Sigmoid colon (tissue), 7 donors: ENCODE results near the gene LRP1. TPM values are rescaled to one million over a fixed set of nuclear protein-coding genes. Genes with fewer than 3 reads are reported as not detected.

Experiments used
- DNase-seq: peaks from one replicate; pipeline ENCODE4 v3.0.0-alpha.2; 2019
- H3K27ac ChIP-seq, 4 donors: fragments of 200-600 bp; sonication (generic); one replicate each; pipeline ENCODE4 v1.5.1; 2016 to 2019; ENCODE audit warnings: mild to moderate bottlenecking in 1 of 4
- H3K27me3 ChIP-seq, 3 donors: fragments of 200-600 bp; sonication (generic); one replicate each; pipeline ENCODE4 v1.5.1; 2019; ENCODE audit warnings: mild to moderate bottlenecking in 1 of 3
- H3K36me3 ChIP-seq, 4 donors: fragments of 200-600 bp; sonication (generic); one replicate each; pipeline ENCODE4 v1.5.1; 2016 to 2019
- H3K4me1 ChIP-seq, 4 donors: fragments of 200-600 bp; sonication (generic); one replicate each; pipeline ENCODE4 v1.5.1; 2017 to 2019
- H3K4me3 ChIP-seq, 4 donors: fragments of 200-600 bp; sonication (generic); one replicate each; pipeline ENCODE4 v1.5.1; 2017 to 2019; ENCODE audit warnings: mild to moderate bottlenecking in 2 of 4, moderate library complexity in 1 of 4
- H3K9me3 ChIP-seq, 4 donors: fragments of 200-600 bp in 3 of 4; sonication (generic) in 3 of 4; one replicate each; pipeline versions ENCODE4 v1.5.1 to v1.6.1; 2013 to 2019
- EP300 ChIP-seq, 4 donors: sonication (generic); formaldehyde crosslinking; IDR thresholded peaks; one replicate each; pipeline ENCODE4 v1.6.1; 2017; ENCODE audit warnings: antibody characterized with exemption in 4 of 4
- POLR2A ChIP-seq, 2 donors: fragments of 450-650 bp; IDR thresholded peaks; one replicate each; pipeline ENCODE4 v1.6.1; 2016; ENCODE audit warnings: antibody characterized with exemption in 2 of 2, mild to moderate bottlenecking in 2 of 2, moderate library complexity in 2 of 2
- POLR2AphosphoS5 ChIP-seq, 4 donors: sonication (generic); formaldehyde crosslinking; IDR thresholded peaks; one replicate each; pipeline ENCODE4 v1.6.1; 2017; ENCODE audit warnings: antibody characterized with exemption in 4 of 4
- WGBS, 2 donors: extraction: QIAGEN DNeasy Blood & Tissue Kit; methylation state at CpG; one replicate each; pipeline ENCODE4 v1.1.7; 2013; 5-methylcytosine and 5-hydroxymethylcytosine counted together
- intact Hi-C: fragments of 100-400 bp; cut with DNase I; formaldehyde crosslinking; loops from one replicate; pipeline ENCODE4 v1.15.1; 2023
- polyA plus RNA-seq, 3 donors: library from polyadenylated mRNA; stranded (reverse); fragments of 200-250 nt; gene quantifications; one replicate each; pipeline ENCODE4 v1.2.3, GENCODE V29; 2013
- total RNA-seq, 4 donors: library from RNA; depleted of rRNA; stranded (reverse); fragments of >200 nt; gene quantifications; one replicate each; pipeline ENCODE4 v1.1.0, GENCODE V29; 2016
- TF ChIP-seq, protein P1 (sequence below), 4 experiments: fragments of 450-650 bp in 3 of 4; fragments of 200-600 bp in 1 of 4; IDR thresholded peaks; one replicate each; pipeline ENCODE4 v1.5.1; 2016 to 2019; ENCODE audit warnings: antibody characterized with exemption in 4 of 4, mild to moderate bottlenecking in 3 of 4, moderate library complexity in 2 of 4
- donor health status: healthy with polysubstance abuse.
- donor health status: Bipolar disorder and iron deficiency.
- donor health status: healthy.

Gene LRP1
- total and polyA plus RNA-seq, 7 donors: 11.4 to 262 (median 147) TPM

DNA sequence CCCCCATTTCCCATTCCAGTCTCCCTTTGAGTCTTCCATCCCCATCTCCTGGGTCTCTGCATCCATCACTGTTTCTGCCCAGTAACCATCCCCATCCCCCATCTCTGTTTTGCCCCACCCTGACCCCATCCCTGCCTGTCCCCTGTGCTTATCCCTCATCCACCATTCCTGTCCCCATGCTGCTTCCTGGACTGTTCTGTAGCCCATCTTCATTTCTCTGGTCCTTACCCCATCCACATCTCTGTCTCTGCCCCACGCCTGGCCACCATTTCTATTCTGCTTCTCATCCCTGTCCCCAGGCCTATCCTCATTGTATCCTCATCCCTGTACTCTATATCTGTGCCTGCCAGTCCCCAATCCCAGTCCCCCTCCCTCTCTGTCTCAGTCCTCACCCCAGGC is 92.5 kb downstream of the LRP1 start:
- Histone ChIP-seq H3K9me3 (no peaks in the 10 kb centered on the region), H3K27me3 (peaks cover 82 to 100% (median 98%) of the 10 kb centered on the region in 3 donors), H3K4me3 (no peak overlapping the region), H3K4me1 (peaks cover 0 to 36% (median 27%) of the 10 kb centered on the region in 4 donors), H3K36me3 (no peaks in the 10 kb centered on the region), H3K27ac (no peak overlapping the region)
- DNase-seq: no peak
- WGBS, 2 donors: 20 to 30% methylated on average over 1 of the region's 1 CpG
- intact Hi-C loops: no loop called here
- TF ChIP-seq EP300 (IDR thresholded peaks at IDR 0.05) (no peak), POLR2A (IDR thresholded peaks at IDR 0.05) (no peak)

DNA sequence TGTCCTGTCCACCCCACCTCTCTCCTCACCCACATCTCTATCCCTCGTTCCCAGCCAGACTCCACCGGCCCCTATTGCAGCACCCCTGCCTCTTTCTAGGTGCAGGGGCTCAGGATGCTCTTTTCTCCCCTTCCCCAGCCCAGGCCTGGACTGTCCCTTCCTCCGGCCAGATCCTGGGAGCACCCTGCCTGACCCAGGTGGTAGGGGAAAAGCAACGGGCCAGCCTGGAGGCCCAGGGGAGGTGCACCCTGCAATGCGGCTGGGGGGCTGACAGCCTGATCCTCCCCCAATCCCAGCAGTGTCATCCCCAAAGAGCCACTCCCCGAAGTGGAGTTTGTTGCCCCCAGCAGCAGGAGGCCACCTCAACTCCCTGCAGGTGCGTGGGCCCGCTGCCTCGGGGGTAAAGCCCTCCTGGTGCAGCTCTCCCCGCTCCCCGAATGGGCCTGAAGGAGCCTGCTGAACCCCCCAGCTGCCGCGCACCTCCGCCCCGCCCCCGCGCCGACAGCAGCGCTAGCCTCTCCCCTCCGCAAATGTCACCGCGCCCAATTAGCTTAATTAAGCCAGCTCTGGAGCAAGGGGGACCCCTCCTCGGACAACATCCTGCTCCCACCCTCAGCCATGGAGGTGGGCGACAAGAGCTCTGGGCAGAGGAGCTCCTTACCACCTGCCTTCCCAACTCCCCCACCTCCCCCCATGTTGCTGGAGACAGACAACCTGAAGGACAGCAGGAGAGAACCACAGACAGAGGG is 93.1 kb downstream of the LRP1 start:
- no peak overlapping the region for H3K27ac ChIP-seq
- no peak for DNase-seq
- intact Hi-C loops: no loop called here
- TF ChIP-seq POLR2A (IDR thresholded peaks at IDR 0.05): no peak
- TF ChIP-seq, protein P1, sequence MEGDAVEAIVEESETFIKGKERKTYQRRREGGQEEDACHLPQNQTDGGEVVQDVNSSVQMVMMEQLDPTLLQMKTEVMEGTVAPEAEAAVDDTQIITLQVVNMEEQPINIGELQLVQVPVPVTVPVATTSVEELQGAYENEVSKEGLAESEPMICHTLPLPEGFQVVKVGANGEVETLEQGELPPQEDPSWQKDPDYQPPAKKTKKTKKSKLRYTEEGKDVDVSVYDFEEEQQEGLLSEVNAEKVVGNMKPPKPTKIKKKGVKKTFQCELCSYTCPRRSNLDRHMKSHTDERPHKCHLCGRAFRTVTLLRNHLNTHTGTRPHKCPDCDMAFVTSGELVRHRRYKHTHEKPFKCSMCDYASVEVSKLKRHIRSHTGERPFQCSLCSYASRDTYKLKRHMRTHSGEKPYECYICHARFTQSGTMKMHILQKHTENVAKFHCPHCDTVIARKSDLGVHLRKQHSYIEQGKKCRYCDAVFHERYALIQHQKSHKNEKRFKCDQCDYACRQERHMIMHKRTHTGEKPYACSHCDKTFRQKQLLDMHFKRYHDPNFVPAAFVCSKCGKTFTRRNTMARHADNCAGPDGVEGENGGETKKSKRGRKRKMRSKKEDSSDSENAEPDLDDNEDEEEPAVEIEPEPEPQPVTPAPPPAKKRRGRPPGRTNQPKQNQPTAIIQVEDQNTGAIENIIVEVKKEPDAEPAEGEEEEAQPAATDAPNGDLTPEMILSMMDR (IDR thresholded peaks at IDR 0.05): no peak
- no peak for TF ChIP-seq POLR2AphosphoS5 (IDR thresholded peaks at IDR 0.05)
- no peak for TF ChIP-seq EP300 (IDR thresholded peaks at IDR 0.05)
- no peak overlapping the region for H3K4me3 ChIP-seq
- no peaks in the 10 kb centered on the region for H3K36me3 ChIP-seq
- no peaks in the 10 kb centered on the region for H3K9me3 ChIP-seq
- H3K4me1 ChIP-seq: peaks cover 0 to 31% (median 22%) of the 10 kb centered on the region in 4 donors
- peaks cover 82 to 100% (median 98%) of the 10 kb centered on the region in 3 donors for H3K27me3 ChIP-seq
- 5 to 11% methylated on average over 24 of the region's 24 CpGs for WGBS, 2 donors

DNA sequence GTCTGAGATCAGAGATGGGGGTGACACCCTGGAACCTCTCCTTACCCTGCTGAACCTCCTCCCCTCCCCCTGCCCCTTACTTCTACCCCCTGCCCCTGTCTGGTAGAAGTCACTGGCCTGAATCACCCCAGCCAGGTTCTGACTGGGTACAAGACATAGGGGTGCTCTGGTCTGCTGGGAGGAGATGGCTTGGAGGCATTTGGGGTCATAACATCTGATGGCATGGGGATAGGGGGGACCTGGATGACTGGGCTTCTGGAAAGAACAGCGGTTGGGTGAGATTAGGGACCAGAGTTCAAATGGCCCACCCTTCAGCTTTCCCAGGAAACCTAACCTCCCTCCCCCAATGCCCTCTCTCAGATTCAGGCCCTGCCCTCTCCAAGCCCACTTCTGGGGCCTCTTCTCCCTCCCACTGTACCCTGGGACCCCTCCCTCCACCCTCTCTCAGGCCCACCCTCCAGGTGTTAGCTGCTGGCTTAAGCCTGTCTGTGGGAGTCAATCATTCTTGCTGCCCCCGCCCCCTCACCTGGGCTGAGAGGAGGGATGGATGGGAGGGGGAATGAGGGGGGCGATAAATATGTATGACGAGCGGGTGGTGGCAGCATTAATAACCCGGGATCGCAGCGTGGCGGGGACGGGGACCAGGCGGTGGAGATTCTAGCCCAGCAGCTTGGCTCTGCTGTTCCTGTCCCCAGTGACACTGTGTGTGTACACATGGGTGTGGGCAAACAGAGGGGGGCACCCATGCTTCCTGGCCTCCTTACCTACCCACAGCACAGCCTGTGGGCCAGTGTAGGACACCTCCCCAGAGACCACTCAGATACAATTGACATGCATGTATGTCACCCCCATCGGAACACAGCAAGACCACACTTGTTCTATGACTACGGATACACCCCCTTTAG is 94.3 kb downstream of the LRP1 start:
- intact Hi-C loops: no loop called here
- DNase-seq: no peak
- no peaks in the 10 kb centered on the region for H3K9me3 ChIP-seq
- 15 to 28% methylated on average over 13 of the region's 13 CpGs for WGBS, 2 donors
- H3K36me3 ChIP-seq: no peaks in the 10 kb centered on the region
- peaks cover 80 to 100% (median 98%) of the 10 kb centered on the region in 3 donors for H3K27me3 ChIP-seq
- TF ChIP-seq EP300 (IDR thresholded peaks at IDR 0.05) (no peak), POLR2AphosphoS5 (IDR thresholded peaks at IDR 0.05) (no peak), POLR2A (IDR thresholded peaks at IDR 0.05) (no peak)
- TF ChIP-seq, protein P1 (IDR thresholded peaks at IDR 0.05): no peak
- no peak overlapping the region for H3K27ac ChIP-seq
- H3K4me3 ChIP-seq: no peak overlapping the region
- peaks cover 0 to 28% (median 15%) of the 10 kb centered on the region in 4 donors for H3K4me1 ChIP-seq

DNA sequence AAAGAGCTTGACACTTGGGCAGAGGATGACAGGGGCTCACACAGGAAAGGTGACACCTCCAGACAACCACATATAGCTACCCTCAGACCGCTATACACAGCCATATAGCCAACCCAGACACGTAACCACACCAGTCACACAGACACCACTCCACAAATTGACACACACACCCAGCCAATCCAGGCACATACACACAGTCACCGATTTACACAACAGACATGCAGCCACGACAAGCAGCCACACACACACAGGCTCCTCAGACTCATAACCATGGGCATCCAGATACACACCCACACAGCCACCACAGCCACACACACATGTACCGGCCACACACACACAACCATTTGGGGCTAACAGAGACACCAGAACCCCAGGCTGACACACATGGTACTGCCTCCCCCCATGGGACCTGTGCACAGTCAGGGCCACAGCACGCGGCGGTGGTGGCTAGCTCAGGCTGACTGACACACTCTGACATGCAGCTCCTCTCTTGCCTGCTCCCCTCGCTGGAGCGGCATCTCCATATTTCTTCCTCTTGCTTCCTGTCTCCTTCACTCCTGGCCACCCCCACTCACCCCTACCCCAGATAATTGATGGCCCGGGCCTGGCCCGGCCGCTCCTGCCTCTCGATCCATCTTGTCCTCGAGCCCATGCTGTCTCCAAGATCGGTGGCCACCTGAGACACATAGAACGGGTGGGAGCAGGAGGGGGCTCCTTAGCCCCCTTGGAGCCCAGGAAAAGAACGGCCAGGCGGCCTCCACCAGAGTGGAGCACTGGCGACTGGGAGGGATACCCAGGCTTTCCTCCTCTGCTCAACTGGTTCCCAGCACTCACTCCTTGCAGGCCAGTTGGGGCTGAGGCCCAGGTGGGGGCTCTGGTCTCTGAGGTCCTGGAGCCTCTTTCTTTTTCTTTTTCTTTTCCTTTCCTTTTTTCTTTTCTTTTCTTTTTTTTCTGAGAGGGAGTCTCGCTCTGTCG is 95.2 kb downstream of the LRP1 start:
- Histone ChIP-seq H3K4me1 (peaks cover 0 to 27% (median 14%) of the 10 kb centered on the region in 4 donors), H3K4me3 (no peak overlapping the region), H3K36me3 (no peaks in the 10 kb centered on the region), H3K27ac (no peak overlapping the region), H3K9me3 (no peaks in the 10 kb centered on the region), H3K27me3 (peaks cover 71 to 95% (median 91%) of the 10 kb centered on the region in 3 donors)
- intact Hi-C loops: no loop called here
- TF ChIP-seq POLR2AphosphoS5 (IDR thresholded peaks at IDR 0.05): no peak
- DNase-seq: no peak
- 48 to 49% methylated on average over 22 of the region's 22 CpGs for WGBS, 2 donors

DNA sequence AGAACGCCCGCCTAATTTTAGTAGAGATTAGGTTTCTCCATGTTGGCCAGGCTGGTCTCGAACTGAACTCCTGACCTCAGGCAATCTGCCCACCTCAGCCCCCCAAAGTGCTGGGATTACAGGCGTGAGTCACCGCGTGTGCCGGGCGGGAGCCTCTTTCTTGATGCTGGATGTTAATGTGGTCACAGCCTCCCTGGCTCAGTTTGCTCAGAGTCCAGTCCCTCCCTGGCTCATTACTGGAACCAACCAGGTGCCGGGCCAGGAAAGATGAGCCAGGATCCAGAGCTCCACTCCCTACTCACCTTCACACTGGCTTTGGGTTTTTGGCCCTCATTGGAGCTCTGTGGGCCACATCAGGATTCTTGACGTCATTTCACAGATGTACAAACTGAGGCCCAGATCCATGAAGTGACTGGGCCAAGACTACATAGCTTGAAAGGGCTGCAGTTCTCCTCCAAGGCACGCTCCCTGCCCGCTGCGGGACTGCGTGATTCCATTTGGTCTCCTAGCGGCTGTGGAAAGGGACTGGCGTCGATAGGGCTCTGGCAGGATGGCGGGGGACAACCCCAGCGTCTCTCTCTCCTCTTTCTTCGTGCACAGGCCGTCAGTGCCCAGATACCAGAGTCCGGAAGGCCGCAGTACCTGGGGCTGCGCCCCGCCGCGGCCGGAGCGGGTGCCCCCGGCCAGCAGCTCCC is 96.1 kb downstream of the LRP1 start:
- peaks cover 0 to 34% (median 16%) of the 10 kb centered on the region in 4 donors for H3K4me1 ChIP-seq
- H3K9me3 ChIP-seq: no peaks in the 10 kb centered on the region
- peak overlapping the region in 1 of 4 donors; percentile 6 for H3K4me3 ChIP-seq
- no peak for DNase-seq
- WGBS, 2 donors: 35 to 36% methylated on average over 30 of the region's 30 CpGs
- H3K36me3 ChIP-seq: no peaks in the 10 kb centered on the region
- peaks cover 66 to 86% (median 81%) of the 10 kb centered on the region in 3 donors for H3K27me3 ChIP-seq
- TF ChIP-seq POLR2AphosphoS5 (IDR thresholded peaks at IDR 0.05): no peak
- no peak for TF ChIP-seq EP300 (IDR thresholded peaks at IDR 0.05)
- TF ChIP-seq POLR2A (IDR thresholded peaks at IDR 0.05): no peak
- TF ChIP-seq, protein P1 (IDR thresholded peaks at IDR 0.05): no peak
- no peak overlapping the region for H3K27ac ChIP-seq
- intact Hi-C loops: no loop called here
